Skeletal muscle satellite cell (primary cell): Measurements from ENCODE around the gene EPS8L1.

Experiments
- H3K27me3 ChIP-seq: 2 replicates; pipeline ENCODE4 v1.7.0; 2013; ENCODE audit warnings: low read length; ENCODE audit not compliant: control insufficient read depth, insufficient read depth
- H3K36me3 ChIP-seq: 2 replicates; pipeline ENCODE4 v1.7.0; 2013; ENCODE audit warnings: mild to moderate bottlenecking, control low read depth, low read length; ENCODE audit not compliant: insufficient read depth
- H3K4me1 ChIP-seq: 2 replicates; pipeline ENCODE4 v1.7.0; 2013; ENCODE audit warnings: low read length; ENCODE audit not compliant: control insufficient read depth, insufficient read depth
- H3K4me2 ChIP-seq: 2 replicates; pipeline ENCODE4 v1.7.0; 2013; ENCODE audit warnings: mild to moderate bottlenecking, low read length
- H3K4me3 ChIP-seq: 2 replicates; pipeline ENCODE4 v1.7.0; 2013; ENCODE audit warnings: low read length
- H3K9ac ChIP-seq: 2 replicates; pipeline ENCODE4 v1.7.0; 2013; ENCODE audit warnings: mild to moderate bottlenecking, low read depth, low read length, moderate library complexity
- H3K9me3 ChIP-seq: replicated peaks from 2 replicates; pipeline ENCODE4 v1.7.0; 2013; ENCODE audit warnings: mild to moderate bottlenecking, control low read depth, low read length

The EPS8L1 gene

DNA sequence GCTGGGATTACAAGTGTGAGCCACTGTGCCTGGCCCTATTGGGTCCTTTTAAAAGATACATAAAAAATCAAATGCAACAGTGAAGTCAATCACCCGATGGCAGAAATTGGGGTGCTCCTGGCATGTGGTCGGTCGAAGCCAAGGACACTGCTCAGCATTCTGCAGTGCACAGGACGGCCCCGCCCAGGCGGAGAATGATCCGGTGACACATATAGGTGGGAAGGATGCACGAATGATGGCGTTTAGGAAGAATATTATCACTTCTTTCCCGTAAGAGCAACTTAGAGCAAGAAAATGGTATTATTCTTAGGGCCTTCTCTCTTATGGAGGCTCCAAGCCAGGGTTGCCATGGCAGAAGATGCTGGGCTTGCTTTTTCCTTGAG lies 34.4 kb upstream of the EPS8L1 start:
- Histone ChIP-seq H3K9ac (no peak overlapping the region), H3K4me3 (no peak overlapping the region), H3K9me3 (no peaks in the 10 kb centered on the region), H3K4me2 (no peak overlapping the region), H3K27me3 (no peaks in the 10 kb centered on the region), H3K4me1 (no peaks in the 10 kb centered on the region), H3K36me3 (peaks cover 13% of the 10 kb centered on the region)

- H3K9me3 ChIP-seq, result no peaks in the 10 kb centered on the region
- no peak overlapping the region for H3K4me3 ChIP-seq
- H3K4me1 ChIP-seq, result no peaks in the 10 kb centered on the region
- H3K9ac ChIP-seq, result no peak overlapping the region
- H3K27me3 ChIP-seq, result no peaks in the 10 kb centered on the region
- H3K4me2 ChIP-seq, result no peak overlapping the region
- peaks cover 14% of the 10 kb centered on the region for H3K36me3 ChIP-seq
These were observed 33.9 kb upstream of the EPS8L1 start for GRCh38 chr19:55041627-55042343.

DNA sequence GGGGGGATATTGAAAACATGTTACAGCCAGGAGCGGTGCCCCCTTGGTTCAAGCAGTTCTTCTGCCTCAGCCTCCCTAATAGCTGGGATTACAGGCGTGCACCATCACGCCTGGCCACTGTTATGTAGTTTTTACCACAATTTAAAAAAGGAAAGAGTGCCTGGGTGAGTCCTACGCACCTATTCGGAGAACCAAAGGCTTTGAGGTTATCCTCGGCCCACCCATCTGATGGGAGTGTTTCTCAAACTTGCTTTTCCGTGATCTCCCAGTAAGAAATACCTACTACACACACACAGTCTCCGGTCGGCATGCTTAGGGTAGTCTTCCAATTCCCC lies 33.4 kb upstream of the EPS8L1 start:
- H3K9ac ChIP-seq, result no peak overlapping the region
- H3K9me3 ChIP-seq, result no peaks in the 10 kb centered on the region
- no peaks in the 10 kb centered on the region for H3K27me3 ChIP-seq
- no peaks in the 10 kb centered on the region for H3K4me1 ChIP-seq
- no peak overlapping the region for H3K4me3 ChIP-seq
- peaks cover 17% of the 10 kb centered on the region for H3K36me3 ChIP-seq
- H3K4me2 ChIP-seq, result no peak overlapping the region

- peaks cover 17% of the 10 kb centered on the region for H3K36me3 ChIP-seq
- no peaks in the 10 kb centered on the region for H3K9me3 ChIP-seq
- H3K4me3 ChIP-seq, result no peak overlapping the region
- H3K27me3 ChIP-seq, result no peaks in the 10 kb centered on the region
- H3K4me1 ChIP-seq, result no peaks in the 10 kb centered on the region
- H3K4me2 ChIP-seq, result no peak overlapping the region
- H3K9ac ChIP-seq, result no peak overlapping the region
These were observed 33.0 kb upstream of the EPS8L1 start for GRCh38 chr19:55042688-55043087.

GRCh38 chr19:55044286-55044685 lies 31.4 kb upstream of the EPS8L1 start:
- H3K4me2 ChIP-seq, result no peak overlapping the region
- H3K4me1 ChIP-seq, result no peaks in the 10 kb centered on the region
- H3K4me3 ChIP-seq, result no peak overlapping the region
- peaks cover 25% of the 10 kb centered on the region for H3K36me3 ChIP-seq
- no peak overlapping the region for H3K9ac ChIP-seq
- H3K27me3 ChIP-seq, result no peaks in the 10 kb centered on the region
- H3K9me3 ChIP-seq, result no peaks in the 10 kb centered on the region

DNA sequence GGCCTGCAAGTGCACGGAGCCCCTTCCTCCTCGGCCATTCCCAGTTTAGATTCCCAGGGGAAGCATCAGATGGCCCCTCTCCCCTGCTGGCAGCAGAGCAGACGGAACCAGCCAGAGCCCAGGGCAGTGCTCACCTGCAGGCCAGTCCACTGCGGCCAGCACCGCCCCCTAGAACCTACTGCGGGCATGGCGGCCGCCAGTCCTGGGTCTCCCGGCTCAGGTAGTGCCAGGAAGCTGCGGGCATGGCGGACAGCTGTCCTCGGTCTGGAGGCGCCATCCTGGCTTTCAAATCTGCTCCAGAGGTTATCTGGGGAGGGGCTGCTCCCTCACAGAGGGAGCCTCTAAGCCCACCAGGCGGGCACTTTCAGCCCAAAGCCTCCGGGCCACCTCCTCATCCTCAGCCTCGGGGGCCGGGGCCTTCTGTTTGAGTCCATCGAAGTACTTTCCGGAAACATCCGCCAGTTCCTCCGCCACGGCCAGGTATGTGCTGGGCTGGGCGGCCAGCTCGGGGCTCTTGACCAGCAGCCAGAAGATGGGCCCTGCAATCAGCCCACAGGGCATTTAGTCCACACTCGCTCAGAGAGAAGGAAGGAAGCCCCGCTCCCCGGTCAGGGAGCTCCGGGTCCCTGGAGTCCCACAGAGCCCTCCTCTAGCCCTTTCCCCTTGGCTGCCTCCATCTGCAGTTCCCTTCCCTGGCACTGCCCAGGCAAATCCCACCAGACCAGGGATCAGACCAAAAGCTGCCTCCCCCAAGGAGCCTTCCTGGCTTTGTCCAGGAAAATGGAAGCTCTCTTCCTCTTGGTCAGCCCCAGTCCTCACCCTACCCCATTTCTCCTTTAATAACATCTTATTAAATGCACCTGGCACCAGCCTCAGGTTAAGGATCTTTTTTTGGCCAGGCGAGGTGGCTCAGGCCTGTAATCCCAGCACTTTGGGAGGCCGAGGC lies 30.6 kb upstream of the EPS8L1 start:
- Histone ChIP-seq H3K4me2 (no peak overlapping the region), H3K4me1 (no peaks in the 10 kb centered on the region), H3K9me3 (no peaks in the 10 kb centered on the region), H3K36me3 (peaks cover 25% of the 10 kb centered on the region), H3K9ac (no peak overlapping the region), H3K27me3 (no peaks in the 10 kb centered on the region), H3K4me3 (no peak overlapping the region)

DNA sequence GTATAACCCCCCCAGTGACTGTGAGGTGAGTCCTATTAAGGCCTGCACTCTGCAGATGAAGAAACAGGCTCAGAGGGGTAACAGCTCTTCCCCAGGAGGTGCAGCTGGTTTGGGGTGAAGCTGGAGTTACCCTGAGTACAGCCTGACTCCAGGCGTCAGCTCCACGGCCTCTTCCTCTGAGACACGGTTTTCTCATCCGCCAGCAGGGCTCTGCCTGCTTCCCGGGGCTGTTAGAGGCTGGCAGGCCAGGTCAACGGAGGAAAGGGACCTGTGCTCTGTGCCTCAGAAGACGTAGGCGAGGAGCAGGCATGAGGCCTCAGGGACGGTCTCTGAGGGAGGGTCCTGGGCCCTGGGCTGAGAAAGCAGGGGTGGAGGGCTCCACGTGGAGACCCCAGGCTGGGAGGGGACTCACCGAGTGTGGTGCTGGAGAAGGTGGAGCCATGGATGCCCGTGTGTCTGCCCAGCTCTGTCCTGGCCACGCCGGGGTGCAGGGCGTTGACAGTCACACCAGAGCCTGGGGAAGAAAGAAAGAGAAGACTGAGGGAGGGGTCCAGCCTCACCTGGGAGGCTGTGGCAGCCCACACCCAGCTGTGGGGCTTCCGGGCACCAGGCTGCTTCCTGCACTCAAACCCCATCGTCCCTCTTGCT lies 28.6 kb upstream of the EPS8L1 start:
- no peak overlapping the region for H3K4me3 ChIP-seq
- no peaks in the 10 kb centered on the region for H3K9me3 ChIP-seq
- peaks cover 21% of the 10 kb centered on the region for H3K36me3 ChIP-seq
- no peaks in the 10 kb centered on the region for H3K4me1 ChIP-seq
- H3K27me3 ChIP-seq, result no peaks in the 10 kb centered on the region
- H3K4me2 ChIP-seq, result no peak overlapping the region
- no peak overlapping the region for H3K9ac ChIP-seq

DNA sequence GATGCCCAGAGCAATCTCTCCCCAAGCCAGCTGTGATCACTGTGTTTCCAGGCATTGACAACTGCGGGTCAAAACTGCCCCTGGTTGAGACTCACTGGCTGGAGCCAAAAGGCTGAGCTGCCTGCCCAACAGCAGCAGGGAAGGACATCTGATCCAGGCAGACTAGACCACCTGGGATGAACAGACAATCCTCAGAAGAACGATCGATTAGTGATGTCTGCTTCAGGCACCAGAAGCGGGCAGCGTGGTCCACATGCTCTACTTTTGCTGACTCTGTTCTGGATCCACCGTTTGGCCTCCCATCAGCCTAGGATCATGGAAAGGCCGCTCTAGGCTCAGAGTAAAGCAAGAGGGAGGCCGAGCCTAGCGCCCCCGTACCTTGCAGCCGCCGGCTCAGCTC lies 27.7 kb upstream of the EPS8L1 start:
- Histone ChIP-seq H3K9ac (no peak overlapping the region), H3K9me3 (no peaks in the 10 kb centered on the region), H3K27me3 (no peaks in the 10 kb centered on the region), H3K4me2 (no peak overlapping the region), H3K4me1 (no peaks in the 10 kb centered on the region), H3K36me3 (peaks cover 22% of the 10 kb centered on the region), H3K4me3 (no peak overlapping the region)

DNA sequence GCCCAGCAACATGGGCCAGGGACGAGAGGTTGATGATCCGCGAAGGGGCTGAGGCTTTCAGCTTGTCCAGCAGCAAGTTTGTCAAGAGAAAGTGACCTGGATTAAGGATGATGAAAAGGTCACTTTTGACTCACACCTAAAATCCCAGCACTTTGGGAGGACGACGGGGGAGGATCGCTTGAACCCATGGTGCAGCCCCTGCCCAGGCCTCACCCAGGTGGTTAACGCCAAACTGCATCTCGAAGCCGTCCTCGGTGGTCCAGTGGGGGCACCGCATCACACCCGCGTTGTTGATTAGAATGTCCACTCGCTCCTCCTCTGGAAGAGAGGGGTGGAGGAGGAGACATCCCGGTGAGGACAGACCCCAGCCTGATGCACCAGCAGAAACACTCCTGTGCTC lies 27.2 kb upstream of the EPS8L1 start:
- Histone ChIP-seq H3K36me3 (peaks cover 23% of the 10 kb centered on the region), H3K4me1 (no peaks in the 10 kb centered on the region), H3K9ac (no peak overlapping the region), H3K27me3 (no peaks in the 10 kb centered on the region), H3K4me3 (no peak overlapping the region), H3K4me2 (no peak overlapping the region), H3K9me3 (no peaks in the 10 kb centered on the region)

GRCh38 chr19:55050749-55051532 lies 24.7 kb upstream of the EPS8L1 start:
- Histone ChIP-seq H3K4me2 (no peak overlapping the region), H3K9ac (no peak overlapping the region), H3K9me3 (no peaks in the 10 kb centered on the region), H3K27me3 (no peaks in the 10 kb centered on the region), H3K36me3 (peaks cover 20% of the 10 kb centered on the region), H3K4me3 (no peak overlapping the region), H3K4me1 (no peaks in the 10 kb centered on the region)

DNA sequence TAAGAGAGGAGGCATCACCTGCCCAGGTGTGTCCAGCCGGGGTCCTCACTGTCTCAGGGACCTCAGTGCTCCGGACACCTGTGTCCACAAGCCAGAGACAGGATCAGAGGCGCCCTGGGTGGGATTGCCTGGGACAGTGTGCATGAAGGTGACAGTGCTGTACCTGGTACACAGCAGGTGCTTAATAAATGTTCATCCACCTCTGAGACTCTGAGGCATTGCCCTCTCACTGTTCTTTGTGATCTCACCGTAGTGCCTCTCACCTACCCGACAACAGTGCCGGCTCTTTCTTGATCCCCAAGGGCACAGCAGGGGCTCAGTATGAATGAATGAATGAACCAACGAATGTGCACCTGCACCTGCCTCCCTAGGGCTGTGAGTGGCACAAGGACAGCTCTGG lies 21.9 kb upstream of the EPS8L1 start:
- no peaks in the 10 kb centered on the region for H3K9me3 ChIP-seq
- no peaks in the 10 kb centered on the region for H3K4me1 ChIP-seq
- H3K36me3 ChIP-seq, result peaks cover 23% of the 10 kb centered on the region
- H3K9ac ChIP-seq, result no peak overlapping the region
- H3K4me3 ChIP-seq, result no peak overlapping the region
- H3K27me3 ChIP-seq, result no peaks in the 10 kb centered on the region
- no peak overlapping the region for H3K4me2 ChIP-seq
